HepG2 (cell line): Measurements from ENCODE around the gene MID1. TPM values are rescaled to one million over a fixed set of nuclear protein-coding genes. Genes with fewer than 3 reads are reported as not detected.

ENCODE experiments used
- ATAC-seq: fragments of 200-7000 bp; cut with Tn5 transposase; 3 replicates; pipeline ENCODE4 v1.9.1; 2020; ENCODE audit warnings: mild to moderate bottlenecking, moderate library complexity
- BruUV-seq: library from RNA; stranded (reverse); fragments of 400-500 nt; replicated peaks from 2 replicates; lab custom pipeline; 2021; lab: Mats Ljungman, UMichigan
- CTCF ChIA-PET: fragments of 300-600 bp; formaldehyde crosslinking; extraction: SDS; loops from one replicate; lab custom pipeline; 2021; ENCODE audit warnings: low total read pairs, inconsistent platforms, low intra/inter-chr PET ratio; lab: Yijun Ruan, JAX
- POLR2A ChIA-PET: fragments of 350-600 bp; sonication (Branson Sonifier 250); formaldehyde crosslinking; loops from one replicate; lab custom pipeline; 2020; ENCODE audit warnings: antibody characterized with exemption, inconsistent platforms; lab: Yijun Ruan, JAX
- DNase-seq: peaks from one replicate; pipeline ENCODE4 v3.0.0-alpha.2; 2015; ENCODE audit warnings: low spot score
- FAIRE-seq: peaks from 3 replicates; lab custom pipeline; 2011; peaks lifted over from hg19 to GRCh38; lab: Jason Lieb, UNC
- H2AFZ ChIP-seq: one replicate; pipeline ENCODE4 v1.6.1; 2011; ENCODE audit warnings: low read length, inconsistent platforms
- H3K27ac ChIP-seq: fragments of 300-600 bp; 3 replicates; pipeline ENCODE4 v1.8.0; 2011; ENCODE audit warnings: mixed run types, mild to moderate bottlenecking, mixed read lengths, low read length, inconsistent platforms; ENCODE audit not compliant: insufficient read depth; ENCODE audit errors: extremely low read length
- H3K27me3 ChIP-seq, 2 experiments: fragments of 200-600 bp in 1 of 2; 2 replicates in 1 of 2; 3 replicates in 1 of 2; pipeline versions ENCODE4 v1.6.0 to v1.8.0; 2011; ENCODE audit warnings: low read length in 2 of 2, mild to moderate bottlenecking in 2 of 2, moderate library complexity in 2 of 2, inconsistent platforms in 1 of 2; ENCODE audit not compliant: insufficient read depth in 2 of 2, control insufficient read depth in 1 of 2
- H3K36me3 ChIP-seq, 2 experiments: fragments of 200-600 bp in 1 of 2; replicated peaks in 1 of 2; 2 replicates in 1 of 2; 3 replicates in 1 of 2; pipeline versions ENCODE4 v1.5.1 to v1.8.0; 2011; ENCODE audit warnings: low read length in 2 of 2, inconsistent platforms in 1 of 2; ENCODE audit not compliant: insufficient read depth in 2 of 2, control insufficient read depth in 1 of 2
- H3K4me1 ChIP-seq: 2 replicates; pipeline ENCODE4 v1.5.1; 2012; ENCODE audit warnings: low read length, inconsistent platforms; ENCODE audit not compliant: insufficient read depth
- H3K4me2 ChIP-seq: 2 replicates; pipeline ENCODE4 v1.6.0; 2011; ENCODE audit warnings: low read depth, low read length, inconsistent platforms
- H3K4me3 ChIP-seq, 3 experiments: fragments of 200-600 bp in 1 of 3; sonication (generic), shearing (Covaris generic) in 1 of 3; replicated peaks in 1 of 3; 2 replicates each; pipeline ENCODE4 v1.5.1; 2011 to 2016; ENCODE audit warnings: low read length in 3 of 3, inconsistent platforms in 2 of 3, low read depth in 2 of 3, mild to moderate bottlenecking in 2 of 3, control low read depth in 1 of 3, mixed read lengths in 1 of 3; ENCODE audit not compliant: insufficient read depth in 1 of 3
- H3K79me2 ChIP-seq: one replicate; pipeline ENCODE4 v1.6.1; 2011; ENCODE audit warnings: low read length, inconsistent platforms; ENCODE audit not compliant: insufficient read depth
- H3K9ac ChIP-seq: 2 replicates; pipeline ENCODE4 v1.6.0; 2011; ENCODE audit warnings: mild to moderate bottlenecking, low read depth, low read length, inconsistent platforms; ENCODE audit not compliant: insufficient read depth
- H3K9me3 ChIP-seq: 2 replicates; pipeline ENCODE4 v1.5.1; 2012; ENCODE audit warnings: mild to moderate bottlenecking, low read length
- H4K20me1 ChIP-seq: 2 replicates; pipeline ENCODE4 v1.6.0; 2011; ENCODE audit warnings: inconsistent platforms, mild to moderate bottlenecking, low read length, moderate library complexity; ENCODE audit not compliant: insufficient read depth
- AKNA ChIP-seq: sonication (generic); formaldehyde crosslinking; IDR thresholded peaks from 2 replicates; pipeline ENCODE4 v1.4.0; 2020; ENCODE audit warnings: missing genetic modification reagents, borderline replicate concordance
- ATF3 ChIP-seq: sonication (generic); formaldehyde crosslinking; IDR thresholded peaks from 2 replicates; pipeline ENCODE4 v1.4.0; 2020; ENCODE audit warnings: missing genetic modification reagents
- FOXJ3 ChIP-seq: sonication (generic); formaldehyde crosslinking; IDR thresholded peaks from 2 replicates; pipeline ENCODE4 v1.4.0; 2020; ENCODE audit warnings: missing genetic modification reagents, mild to moderate bottlenecking, borderline replicate concordance
- GATAD2A ChIP-seq: IDR thresholded peaks from 2 replicates; pipeline ENCODE4 v1.6.1; 2016
- GPN1 ChIP-seq: sonication (generic); formaldehyde crosslinking; IDR thresholded peaks from 2 replicates; pipeline ENCODE4 v1.5.1; 2020; ENCODE audit warnings: missing genetic modification reagents, borderline replicate concordance
- RNF219 ChIP-seq: sonication (generic); formaldehyde crosslinking; IDR thresholded peaks from 2 replicates; pipeline ENCODE4 v1.5.0; 2020; ENCODE audit warnings: mild to moderate bottlenecking, missing genetic modification reagents
- TAF15 ChIP-seq: fragments of 200-400 bp; formaldehyde crosslinking; IDR thresholded peaks from one replicate; pipeline ENCODE4 v1.6.1; 2018; ENCODE audit warnings: mild to moderate bottlenecking, low read depth, low read length; ENCODE audit not compliant: poor library complexity, severe bottlenecking
- TRIM24 ChIP-seq: sonication (generic); formaldehyde crosslinking; IDR thresholded peaks from 2 replicates; pipeline ENCODE4 v1.8.0; 2022; ENCODE audit warnings: mild to moderate bottlenecking, missing genetic modification reagents
- ZFAT ChIP-seq: sonication (generic); formaldehyde crosslinking; conservative IDR thresholded peaks from 2 replicates; pipeline ENCODE4 v1.8.1; 2023; ENCODE audit warnings: missing genetic modification reagents, inconsistent platforms
- ZNF12 ChIP-seq: sonication (generic); formaldehyde crosslinking; IDR thresholded peaks from 2 replicates; pipeline ENCODE4 v1.5.0; 2020; ENCODE audit warnings: missing genetic modification reagents
- ZNF251 ChIP-seq: sonication (generic); formaldehyde crosslinking; IDR thresholded peaks from 2 replicates; pipeline ENCODE4 v1.9.0; 2021; ENCODE audit warnings: mild to moderate bottlenecking, missing genetic modification reagents
- ZNF292 ChIP-seq: sonication (generic); formaldehyde crosslinking; IDR thresholded peaks from 2 replicates; pipeline ENCODE4 v1.8.1; 2022; ENCODE audit warnings: mild to moderate bottlenecking, low read depth, missing genetic modification reagents, borderline replicate concordance
- ZNF550 ChIP-seq: sonication (generic); formaldehyde crosslinking; IDR thresholded peaks from 2 replicates; pipeline ENCODE4 v1.4.0; 2020; ENCODE audit warnings: mild to moderate bottlenecking, missing genetic modification reagents, borderline replicate concordance
- ZNF619 ChIP-seq: sonication (generic); formaldehyde crosslinking; IDR thresholded peaks from 2 replicates; pipeline ENCODE4 v1.4.0; 2020; ENCODE audit warnings: mild to moderate bottlenecking, missing genetic modification reagents
- ZUFSP ChIP-seq: sonication (generic); formaldehyde crosslinking; IDR thresholded peaks from 2 replicates; pipeline ENCODE4 v1.9.0; 2021; ENCODE audit warnings: missing genetic modification reagents, mild to moderate bottlenecking, borderline replicate concordance
- WGBS: methylation state at CpG from one replicate; pipeline ENCODE4 v1.1.6; 2017; ENCODE audit warnings: low lambda C conversion rate; 5-methylcytosine and 5-hydroxymethylcytosine counted together
- in situ Hi-C: cut with HindIII; loops from 2 replicates; pipeline ENCODE4 v1.10.0; 2017; ENCODE audit warnings: low pct_unique_long_range_greater_than_20kb; ENCODE audit not compliant: extremely low pct_ligation_motif_present
- intact Hi-C: fragments of 100-400 bp; cut with micrococcal nuclease; formaldehyde crosslinking; loops from one replicate; pipeline ENCODE4 v1.10.0; 2022; ENCODE audit not compliant: unreplicated experiment
- polyA plus RNA-seq, 8 experiments: library from polyadenylated mRNA; depleted of rRNA in 3 of 8; stranded (reverse) in 7 of 8; unstranded in 1 of 8; fragments of >200 nt; fragmentation: Illumina TruSeq in 4 of 8; extraction: Trizol in 4 of 8; gene quantifications; 2 replicates each; pipeline versions ENCODE4 v1.2.1 to v1.2.3, GENCODE V29; 2011 to 2016; ENCODE audit warnings: low read depth in 4 of 8, missing spikeins in 1 of 8, mixed read lengths in 1 of 8; ENCODE audit not compliant: insufficient read depth in 1 of 8
- total RNA-seq, 5 experiments: library from RNA; depleted of rRNA; stranded (reverse); fragments of >200 nt; fragmentation: Illumina TruSeq; extraction: Trizol; gene quantifications; 2 replicates each; pipeline ENCODE4 v1.2.3, GENCODE V29; 2016; ENCODE audit warnings: low read depth in 1 of 5

The MID1 gene
- total and polyA plus RNA-seq, 2 of the 13 experiments (the other 11 are each of a cell fraction or from before 2014, with no cell fraction given) = 0.86 to 1.1 TPM

- 0% methylated on average over 1 of the region's 3 CpGs for WGBS
- FAIRE-seq (peak; percentile 32), ATAC-seq (no peak), DNase-seq (peak; percentile 3)
- no peaks in the 10 kb centered on the region for H3K9me3 ChIP-seq
- intact Hi-C loops = no loop called here
- no peak overlapping the region for H3K4me3 ChIP-seq
- H3K27ac ChIP-seq = no peak overlapping the region
- CTCF ChIA-PET = no interaction called here
- no peak overlapping the region for H3K9ac ChIP-seq
- no peaks in the 10 kb centered on the region for H3K27me3 ChIP-seq
- in situ Hi-C loops = no loop called here
- no peaks in the 10 kb centered on the region for H4K20me1 ChIP-seq
- POLR2A ChIA-PET = no interaction called here
- H3K36me3 ChIP-seq = no peaks in the 10 kb centered on the region
- H3K4me1 ChIP-seq = peaks cover 14% of the 10 kb centered on the region; the same call in 1 of the 2 replicates
- TF ChIP-seq RNF219 (CRISPR knock-in tag) (no peak), GATAD2A (CRISPR knock-in tag) (no peak), ZNF619 (CRISPR knock-in tag) (no peak), ZNF251 (CRISPR knock-in tag) (no peak), TRIM24 (no peak), FOXJ3 (no peak), ATF3 (CRISPR knock-in tag) (no peak), ZNF550 (CRISPR knock-in tag) (no peak), GPN1 (CRISPR knock-in tag) (no peak), ZNF292 (CRISPR knock-in tag) (no peak), ZFAT (CRISPR knock-in tag) (no peak), TAF15 (no peak), ZUFSP (CRISPR knock-in tag) (no peak), AKNA (no peak), ZNF12 (CRISPR knock-in tag) (no peak)
- H3K79me2 ChIP-seq = no peaks in the 10 kb centered on the region
- no peak overlapping the region for H2AFZ ChIP-seq
- no TSS peak for BruUV-seq
- no peak overlapping the region for H3K4me2 ChIP-seq
Observed at GRCh38 chrX:10477525-10477924, 142.9 kb downstream of the MID1 start.
